OCI-LY7 (cell line): ENCODE measurements around the gene FOXA1. TPM values are rescaled to one million over a fixed set of nuclear protein-coding genes. Genes with fewer than 3 reads are reported as not detected.

Experiments used
- BruUV-seq: library from RNA; stranded (reverse); fragments of 400-500 nt; replicated peaks from 2 replicates; lab custom pipeline; 2021; lab: Mats Ljungman, UMichigan
- CTCF ChIA-PET: fragments of 300-600 bp; sonication (Branson Sonifier 250); formaldehyde crosslinking; loops from one replicate; lab custom pipeline; 2022; ENCODE audit warnings: antibody characterized with exemption; ENCODE audit not compliant: unreplicated experiment; lab: Charles Lee
- POLR2A ChIA-PET: fragments of 300-600 bp; sonication (Branson Sonifier 250); formaldehyde crosslinking; loops from one replicate; lab custom pipeline; 2022; ENCODE audit warnings: antibody characterized with exemption; lab: Charles Lee
- DNase-seq: peaks from one replicate; pipeline ENCODE4 v3.0.0-alpha.2; 2015; ENCODE audit warnings: low spot score
- H2AFZ ChIP-seq: fragments of 200-600 bp; sonication (generic), shearing (Covaris generic); 2 replicates; pipeline ENCODE4 v1.6.1; 2014; ENCODE audit warnings: mild to moderate bottlenecking, antibody characterized with exemption, low read length, moderate library complexity
- H3K27ac ChIP-seq: fragments of 200-600 bp; sonication (generic); 2 replicates; pipeline ENCODE4 v1.5.1; 2014; ENCODE audit warnings: mixed run types, low read depth, mild to moderate bottlenecking, moderate library complexity, low read length, inconsistent platforms; ENCODE audit not compliant: poor library complexity, severe bottlenecking
- H3K36me3 ChIP-seq: fragments of 200-600 bp; sonication (generic); 2 replicates; pipeline ENCODE4 v1.6.1; 2014; ENCODE audit warnings: mild to moderate bottlenecking, antibody characterized with exemption, low read length, moderate library complexity, mixed read lengths; ENCODE audit not compliant: insufficient read depth
- H3K4me1 ChIP-seq: fragments of 200-600 bp; sonication (generic); 2 replicates; pipeline ENCODE4 v1.5.1; 2014; ENCODE audit warnings: mild to moderate bottlenecking, low read length; ENCODE audit not compliant: insufficient read depth, poor library complexity, severe bottlenecking
- H3K4me2 ChIP-seq: fragments of 200-600 bp; sonication (generic); 2 replicates; pipeline ENCODE4 v1.6.1; 2014; ENCODE audit warnings: mild to moderate bottlenecking, low read length
- H3K4me3 ChIP-seq: fragments of 200-600 bp; sonication (generic); 2 replicates; pipeline ENCODE4 v1.5.1; 2014; ENCODE audit warnings: mild to moderate bottlenecking, low read depth, low read length; ENCODE audit not compliant: poor library complexity, severe bottlenecking
- H3K79me2 ChIP-seq: fragments of 200-600 bp; sonication (generic); 2 replicates; pipeline ENCODE4 v1.6.1; 2016; ENCODE audit warnings: low read depth, mild to moderate bottlenecking, low read length, moderate library complexity, mixed read lengths; ENCODE audit not compliant: insufficient read depth
- H3K9me2 ChIP-seq: fragments of 200-600 bp; sonication (generic); 2 replicates; pipeline ENCODE4 v1.6.1; 2016; ENCODE audit warnings: mild to moderate bottlenecking, low read length, mixed read lengths; ENCODE audit not compliant: insufficient read depth
- H3K9me3 ChIP-seq: fragments of 200-600 bp; sonication (generic); 2 replicates; pipeline ENCODE4 v1.6.1; 2014; ENCODE audit warnings: mild to moderate bottlenecking, mixed run types, low read length, mixed read lengths
- H4K20me1 ChIP-seq: fragments of 200-600 bp; sonication (generic); 2 replicates; pipeline ENCODE4 v1.6.1; 2014; ENCODE audit warnings: mild to moderate bottlenecking, antibody characterized with exemption, low read length, moderate library complexity, mixed read lengths; ENCODE audit not compliant: insufficient read depth
- CTCF ChIP-seq: fragments of 200-600 bp; sonication (generic); conservative IDR thresholded peaks from 2 replicates; pipeline ENCODE4 v1.5.1; 2014; ENCODE audit warnings: mild to moderate bottlenecking, antibody characterized with exemption, low read length, moderate library complexity, mixed read lengths
- EZH2phosphoT487 ChIP-seq: fragments of 200-600 bp; sonication (generic); IDR thresholded peaks from 2 replicates; pipeline ENCODE4 v1.6.1; 2018; ENCODE audit warnings: low read depth, borderline replicate concordance, mild to moderate bottlenecking, mixed run types, antibody characterized with exemption, low read length, moderate library complexity, mixed read lengths
- intact Hi-C: fragments of 100-400 bp; cut with micrococcal nuclease; formaldehyde crosslinking; loops from one replicate; pipeline ENCODE4 v1.10.0; 2022; ENCODE audit not compliant: unreplicated experiment
- total RNA-seq, 2 experiments: library from RNA; depleted of rRNA in 1 of 2; stranded (reverse); fragments of >200 nt in 1 of 2; shearing (Covaris generic) in 1 of 2; gene quantifications; 2 replicates each; pipeline ENCODE4 v1.2.3, GENCODE V29; 2014 to 2022

The FOXA1 gene
- total RNA-seq, 2 experiments from 2014 or later = not detected

GRCh38 chr14:37597914-37598746 lies 3.1 kb upstream of the FOXA1 start:
- Histone ChIP-seq H3K79me2 (no peaks in the 10 kb centered on the region), H3K4me2 (no peak overlapping the region), H3K9me3 (0 out of 2 replicates have a peak, but pooled peaks cover 4% of the 10 kb centered on the region), H4K20me1 (no peaks in the 10 kb centered on the region), H3K36me3 (no peaks in the 10 kb centered on the region), H2AFZ (no peak overlapping the region), H3K9me2 (no peaks in the 10 kb centered on the region), H3K4me3 (no peak overlapping the region), H3K27ac (no peak overlapping the region), H3K4me1 (no peaks in the 10 kb centered on the region)
- CTCF ChIA-PET = no interaction called here
- no TSS peak for BruUV-seq
- TF ChIP-seq EZH2phosphoT487 (no peak), CTCF (no peak)
- intact Hi-C loops = no loop called here
- POLR2A ChIA-PET = no interaction called here
- DNase-seq = no peak

- intact Hi-C loops = no loop called here
- POLR2A ChIA-PET = no interaction called here
- no peak overlapping the region for H3K27ac ChIP-seq
- H3K9me3 ChIP-seq = 0 out of 2 replicates have a peak, but pooled peaks cover 4% of the 10 kb centered on the region
- H2AFZ ChIP-seq = no peak overlapping the region
- no peaks in the 10 kb centered on the region for H3K9me2 ChIP-seq
- H3K4me3 ChIP-seq = no peak overlapping the region
- H3K4me2 ChIP-seq = no peak overlapping the region
- BruUV-seq = no TSS peak
- H3K36me3 ChIP-seq = no peaks in the 10 kb centered on the region
- no peaks in the 10 kb centered on the region for H3K79me2 ChIP-seq
- TF ChIP-seq CTCF (no peak), EZH2phosphoT487 (no peak)
- no peak for DNase-seq
- no peaks in the 10 kb centered on the region for H3K4me1 ChIP-seq
- H4K20me1 ChIP-seq = no peaks in the 10 kb centered on the region
- CTCF ChIA-PET = no interaction called here
These were observed 2.5 kb upstream of the FOXA1 start for GRCh38 chr14:37597538-37597913.
